ENCODE data around the gene ZFP14.
"Not testable (repeated sequence)": the region's sequence is repeated elsewhere in the genome, so short reads cannot be mapped to it uniquely, and the experiment has no call there.

The ZFP14 gene

GRCh38 chr19:36311098-36311760 is 67.8 kb downstream of the ZFP14 start:
- H3K27ac ChIP-seq (ENCODE audit: extremely low read depth, low read depth, low read length); POLR2A ChIA-PET; H3K4me1 ChIP-seq (ENCODE audit: control insufficient read depth, insufficient read depth, low read length); H3K9me3 ChIP-seq (ENCODE audit: control insufficient read depth, insufficient read depth, low read depth, low read length); H3K4me3 ChIP-seq (ENCODE audit: low read depth, low read length); CTCF ChIA-PET: not testable (repeated sequence)
- H3K36me3 ChIP-seq (ENCODE audit: control insufficient read depth in 2 of 2, insufficient read depth in 1 of 2, low read length in 2 of 2): peaks cover 0 to 20% of the 10 kb centered on the region in 2 experiments; a peak in 1 of 3 replicates

- H3K9me3 ChIP-seq (ENCODE audit: control insufficient read depth, insufficient read depth, low read depth, low read length); H3K27ac ChIP-seq (ENCODE audit: extremely low read depth, low read depth, low read length); CTCF ChIA-PET; POLR2A ChIA-PET; H3K4me1 ChIP-seq (ENCODE audit: control insufficient read depth, insufficient read depth, low read length); H3K4me3 ChIP-seq (ENCODE audit: low read depth, low read length): not testable (repeated sequence)
- H3K36me3 ChIP-seq (ENCODE audit: control insufficient read depth in 2 of 2, insufficient read depth in 1 of 2, low read length in 2 of 2): peaks cover 0 to 13% of the 10 kb centered on the region in 2 experiments; a peak in 1 of 3 replicates
Measured at GRCh38 chr19:36310416-36310990, 68.5 kb downstream of the ZFP14 start.

- H3K27ac ChIP-seq (ENCODE audit: extremely low read depth, low read depth, low read length); H3K36me3 ChIP-seq (ENCODE audit: control insufficient read depth in 2 of 2, insufficient read depth in 1 of 2, low read length in 2 of 2); H3K4me1 ChIP-seq (ENCODE audit: control insufficient read depth, insufficient read depth, low read length); POLR2A ChIA-PET; H3K4me3 ChIP-seq (ENCODE audit: low read depth, low read length); CTCF ChIA-PET; H3K9me3 ChIP-seq (ENCODE audit: control insufficient read depth, insufficient read depth, low read depth, low read length): not testable (repeated sequence)
Measured at GRCh38 chr19:36309759-36310158, 69.2 kb downstream of the ZFP14 start.

- H3K4me3 ChIP-seq (ENCODE audit: low read depth, low read length); CTCF ChIA-PET; POLR2A ChIA-PET; H3K36me3 ChIP-seq (ENCODE audit: control insufficient read depth in 2 of 2, insufficient read depth in 1 of 2, low read length in 2 of 2); H3K27ac ChIP-seq (ENCODE audit: extremely low read depth, low read depth, low read length); H3K4me1 ChIP-seq (ENCODE audit: control insufficient read depth, insufficient read depth, low read length); H3K9me3 ChIP-seq (ENCODE audit: control insufficient read depth, insufficient read depth, low read depth, low read length): not testable (repeated sequence)
Measured at GRCh38 chr19:36309309-36309708, 69.7 kb downstream of the ZFP14 start.

GRCh38 chr19:36292317-36292716 is 86.7 kb downstream of the ZFP14 start:
- H3K9me3 ChIP-seq (ENCODE audit: control insufficient read depth, insufficient read depth, low read depth, low read length); H3K27ac ChIP-seq (ENCODE audit: extremely low read depth, low read depth, low read length); H3K4me3 ChIP-seq (ENCODE audit: low read depth, low read length); H3K36me3 ChIP-seq (ENCODE audit: control insufficient read depth in 2 of 2, insufficient read depth in 1 of 2, low read length in 2 of 2); H3K4me1 ChIP-seq (ENCODE audit: control insufficient read depth, insufficient read depth, low read length); CTCF ChIA-PET; POLR2A ChIA-PET: not testable (repeated sequence)
